Upper lobe of right lung (tissue), 1 donor: ENCODE results near the gene PLEKHA7. TPM values are rescaled to one million over a fixed set of nuclear protein-coding genes. Genes with fewer than 3 reads are reported as not detected.
A peak's percentile ranks its signal among the peaks of the same experiment; 100 is the strongest.

Experiments
- ATAC-seq: fragments of 200-7000 bp; cut with Tn5 transposase; one replicate; pipeline ENCODE4 v1.9.1; 2020; ENCODE audit warnings: mild to moderate bottlenecking, moderate library complexity
- DNase-seq: peaks from one replicate; pipeline ENCODE4 v3.0.0-alpha.2; 2020
- H3K27ac ChIP-seq: fragments of 200-600 bp; one replicate; pipeline ENCODE4 v1.8.0; 2022
- H3K27me3 ChIP-seq: fragments of 200-600 bp; one replicate; pipeline ENCODE4 v1.8.0; 2022; ENCODE audit warnings: mild to moderate bottlenecking
- H3K36me3 ChIP-seq: fragments of 200-600 bp; one replicate; pipeline ENCODE4 v1.8.0; 2022
- H3K4me1 ChIP-seq: fragments of 200-600 bp; one replicate; pipeline ENCODE4 v1.8.0; 2022
- H3K4me3 ChIP-seq: fragments of 200-600 bp; one replicate; pipeline ENCODE4 v1.8.0; 2022; ENCODE audit warnings: mild to moderate bottlenecking
- H3K9me3 ChIP-seq: fragments of 200-600 bp; one replicate; pipeline ENCODE4 v1.8.0; 2022
- intact Hi-C: fragments of 100-400 bp; cut with DNase I; formaldehyde crosslinking; loops from one replicate; pipeline ENCODE4 v1.11.0; 2022
- total RNA-seq: library from RNA; stranded (reverse); fragmentation: NEBNext Ultra II Directional; extraction: Animal tissue kit (Norgen Biotek cat#: 25700); gene quantifications from one replicate; pipeline ENCODE4 v1.2.1, GENCODE V29; 2021
- TF ChIP-seq, protein P1 (sequence below): fragments of 200-600 bp; IDR thresholded peaks from one replicate; pipeline ENCODE4 v1.8.0; 2022; ENCODE audit warnings: antibody characterized with exemption
- donor health status: DM: no; HTN: yes; CAD: no; lungs with severe emphysema.

PLEKHA7 gene
- total RNA-seq, 1 donor from 2014 or later: 43.6 TPM

DNA sequence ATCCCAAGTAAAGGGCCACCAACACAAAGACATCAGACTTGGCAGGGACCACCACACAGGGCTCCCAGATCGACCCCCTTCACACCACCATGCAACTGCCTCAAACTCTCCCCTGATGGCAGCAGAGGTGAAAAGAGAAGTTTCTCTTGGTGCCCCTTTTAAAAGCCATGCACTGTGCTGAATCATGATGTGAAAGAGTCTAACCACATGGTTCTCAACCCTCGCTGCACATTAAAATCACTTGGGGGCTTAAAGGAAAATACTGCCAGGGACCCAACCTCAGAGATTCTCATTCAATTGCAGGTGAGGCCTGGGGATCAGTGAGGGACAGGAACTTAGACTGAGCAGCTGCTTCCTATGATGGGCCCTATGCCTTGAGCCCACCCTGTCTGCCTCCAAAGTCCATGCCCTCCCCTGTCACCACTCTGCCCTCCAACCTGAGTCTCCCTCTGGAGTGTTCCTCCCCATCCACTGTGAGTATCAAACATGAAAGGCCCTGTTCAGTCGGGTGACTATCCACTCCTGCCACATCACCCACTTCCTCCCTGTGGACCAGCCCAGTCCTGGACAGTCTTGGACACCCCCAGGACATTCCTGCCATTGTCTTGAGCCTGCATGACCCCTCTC, 40.8 kb downstream of the PLEKHA7 start:
- intact Hi-C loops: no loop called here
- Histone ChIP-seq H3K27me3 (no peaks in the 10 kb centered on the region), H3K4me1 (peaks cover 7% of the 10 kb centered on the region), H3K9me3 (no peaks in the 10 kb centered on the region), H3K27ac (no peak overlapping the region), H3K36me3 (no peaks in the 10 kb centered on the region), H3K4me3 (no peak overlapping the region)
- TF ChIP-seq, protein P1, sequence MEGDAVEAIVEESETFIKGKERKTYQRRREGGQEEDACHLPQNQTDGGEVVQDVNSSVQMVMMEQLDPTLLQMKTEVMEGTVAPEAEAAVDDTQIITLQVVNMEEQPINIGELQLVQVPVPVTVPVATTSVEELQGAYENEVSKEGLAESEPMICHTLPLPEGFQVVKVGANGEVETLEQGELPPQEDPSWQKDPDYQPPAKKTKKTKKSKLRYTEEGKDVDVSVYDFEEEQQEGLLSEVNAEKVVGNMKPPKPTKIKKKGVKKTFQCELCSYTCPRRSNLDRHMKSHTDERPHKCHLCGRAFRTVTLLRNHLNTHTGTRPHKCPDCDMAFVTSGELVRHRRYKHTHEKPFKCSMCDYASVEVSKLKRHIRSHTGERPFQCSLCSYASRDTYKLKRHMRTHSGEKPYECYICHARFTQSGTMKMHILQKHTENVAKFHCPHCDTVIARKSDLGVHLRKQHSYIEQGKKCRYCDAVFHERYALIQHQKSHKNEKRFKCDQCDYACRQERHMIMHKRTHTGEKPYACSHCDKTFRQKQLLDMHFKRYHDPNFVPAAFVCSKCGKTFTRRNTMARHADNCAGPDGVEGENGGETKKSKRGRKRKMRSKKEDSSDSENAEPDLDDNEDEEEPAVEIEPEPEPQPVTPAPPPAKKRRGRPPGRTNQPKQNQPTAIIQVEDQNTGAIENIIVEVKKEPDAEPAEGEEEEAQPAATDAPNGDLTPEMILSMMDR: no peak
- no peak for DNase-seq
- no peak for ATAC-seq

DNA sequence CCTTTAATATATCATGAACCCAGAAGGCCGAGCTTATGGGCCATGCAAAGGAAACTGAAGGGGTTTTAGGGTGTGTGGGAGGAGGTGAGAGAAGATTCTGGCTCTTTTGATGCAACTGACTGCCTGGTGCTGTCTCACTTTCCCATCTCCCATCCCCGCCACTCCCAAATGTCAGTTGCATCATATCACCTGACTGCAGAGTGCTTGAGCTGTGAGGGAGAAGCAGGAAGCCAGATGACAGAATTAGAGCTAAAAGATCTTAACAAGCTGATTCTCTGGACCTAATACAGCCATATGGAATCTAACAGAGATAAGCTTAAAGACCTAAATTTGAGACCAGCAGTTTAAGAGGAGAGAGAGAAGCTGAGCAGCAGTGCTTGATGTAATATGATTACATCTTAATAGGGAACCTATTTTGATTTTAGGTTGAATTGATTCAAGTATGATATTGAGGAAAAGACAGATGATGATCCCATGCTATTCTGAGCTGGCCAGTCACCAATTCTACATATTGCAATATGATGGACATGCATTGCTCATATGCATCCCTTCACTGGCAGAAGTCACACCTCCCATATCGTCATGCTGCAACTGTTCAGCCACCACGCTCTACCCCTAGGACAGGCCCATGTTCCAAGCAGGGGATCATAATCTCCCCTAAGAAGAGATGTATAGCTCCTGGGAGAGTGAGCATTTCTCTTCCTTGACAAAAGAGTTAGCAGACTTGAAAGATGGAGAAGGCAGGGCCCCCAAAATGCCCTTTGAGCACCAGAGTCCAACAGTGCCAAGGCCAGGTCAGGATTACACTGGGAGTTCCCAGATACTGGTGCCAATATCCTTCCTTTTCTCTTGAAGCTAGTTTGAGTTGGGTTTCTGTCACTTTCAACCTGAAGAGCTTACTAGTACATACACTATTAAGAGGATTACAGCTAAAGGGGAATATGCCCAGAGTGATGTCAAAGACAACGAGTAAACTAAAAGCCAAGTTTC, 44.9 kb downstream of the PLEKHA7 start:
- no peaks in the 10 kb centered on the region for H3K4me1 ChIP-seq
- no peaks in the 10 kb centered on the region for H3K36me3 ChIP-seq
- TF ChIP-seq, protein P1: no peak
- H3K4me3 ChIP-seq: no peak overlapping the region
- H3K27ac ChIP-seq: no peak overlapping the region
- no peaks in the 10 kb centered on the region for H3K27me3 ChIP-seq
- intact Hi-C loops: no loop called here
- ATAC-seq (no peak), DNase-seq (no peak)
- H3K9me3 ChIP-seq: no peaks in the 10 kb centered on the region

DNA sequence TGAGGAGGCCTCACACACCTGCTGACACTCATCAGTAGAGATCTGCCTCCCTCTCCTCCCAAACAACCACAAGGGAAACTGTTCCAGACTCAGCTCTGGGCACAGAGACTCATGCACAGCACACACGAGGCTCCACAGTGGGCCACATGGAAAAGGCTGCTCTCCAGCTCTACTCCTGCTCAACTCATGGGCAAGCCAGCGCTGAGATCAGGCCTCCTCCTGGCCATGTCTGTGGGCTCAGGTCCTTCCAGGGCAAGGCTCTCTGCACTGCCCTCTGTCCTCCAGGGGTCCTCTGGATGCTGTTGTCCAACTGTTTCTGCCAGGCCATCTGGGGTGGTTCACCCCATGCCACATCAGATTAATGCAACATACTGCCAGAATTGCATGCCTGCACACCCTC, 46.0 kb downstream of the PLEKHA7 start:
- H3K9me3 ChIP-seq: no peaks in the 10 kb centered on the region
- no peak overlapping the region for H3K4me3 ChIP-seq
- intact Hi-C loops: no loop called here
- TF ChIP-seq, protein P1: no peak
- peaks cover 6% of the 10 kb centered on the region for H3K4me1 ChIP-seq
- no peaks in the 10 kb centered on the region for H3K36me3 ChIP-seq
- DNase-seq (no peak), ATAC-seq (peak; percentile 14)
- no peak overlapping the region for H3K27ac ChIP-seq
- H3K27me3 ChIP-seq: no peaks in the 10 kb centered on the region

DNA sequence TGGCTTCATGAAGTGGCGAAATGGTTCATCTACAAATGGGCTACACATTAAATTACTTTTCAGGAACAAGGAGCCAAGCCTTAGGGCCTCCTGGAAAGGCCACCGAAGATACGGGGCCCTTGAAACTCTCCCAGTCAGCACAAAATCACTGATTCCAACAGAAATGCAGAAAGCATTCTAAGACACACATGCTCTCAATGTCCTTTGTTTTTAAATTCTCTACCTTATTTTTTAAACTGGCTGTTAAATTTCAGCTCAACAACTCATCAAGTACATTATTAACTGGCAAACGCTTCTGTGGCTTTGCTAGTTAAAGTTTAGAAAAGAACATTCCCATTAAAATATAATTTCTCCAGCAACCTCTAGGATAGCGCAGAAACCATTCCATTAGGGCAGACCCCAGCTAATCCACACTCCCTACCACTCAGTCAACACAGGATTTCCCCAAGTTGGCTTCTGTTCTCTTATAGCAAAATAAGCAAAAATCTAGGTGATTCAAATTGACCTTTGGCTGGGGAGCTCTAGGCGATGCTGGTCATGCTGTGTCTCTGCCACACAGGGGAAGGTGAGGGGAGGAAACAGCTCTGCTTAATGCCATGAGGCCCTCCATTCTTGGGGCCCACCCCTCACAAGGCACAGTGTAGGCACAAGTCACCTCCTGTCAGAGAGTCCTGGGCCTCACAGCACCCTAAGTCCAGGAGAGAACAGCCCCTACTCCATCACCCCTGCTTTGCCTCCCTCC, 47.1 kb downstream of the PLEKHA7 start:
- peaks cover 6% of the 10 kb centered on the region for H3K4me1 ChIP-seq
- ATAC-seq: no peak

DNA sequence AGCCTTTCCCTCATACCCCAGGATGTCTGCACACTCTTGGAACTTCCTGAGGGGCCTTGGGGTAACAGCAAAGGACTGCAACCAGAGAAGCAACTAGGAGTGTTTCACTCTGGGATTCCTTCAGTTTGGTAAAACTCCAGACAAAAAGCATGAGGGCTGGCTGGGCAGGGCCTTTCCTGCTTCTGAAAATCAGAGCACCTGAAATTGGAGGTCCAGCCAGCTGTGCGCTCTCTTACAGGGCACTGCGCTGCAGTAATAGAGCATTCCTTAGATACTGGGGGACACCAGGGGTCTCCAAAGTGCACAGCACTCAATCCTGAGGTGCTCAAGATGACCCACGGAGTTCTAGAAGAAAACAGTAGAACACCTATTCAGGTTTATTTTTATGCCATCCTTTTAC, 49.7 kb downstream of the PLEKHA7 start:
- intact Hi-C loops: no loop called here
- no peaks in the 10 kb centered on the region for H3K9me3 ChIP-seq
- no peaks in the 10 kb centered on the region for H3K27me3 ChIP-seq
- H3K27ac ChIP-seq: no peak overlapping the region
- H3K4me1 ChIP-seq: peaks cover 6% of the 10 kb centered on the region
- H3K36me3 ChIP-seq: no peaks in the 10 kb centered on the region
- DNase-seq (no peak), ATAC-seq (no peak)
- H3K4me3 ChIP-seq: no peak overlapping the region
- TF ChIP-seq, protein P1: no peak

More for the DNA sequence above, 47.1 kb downstream of the PLEKHA7 start:
- Histone ChIP-seq H3K9me3 (no peaks in the 10 kb centered on the region), H3K4me3 (no peak overlapping the region), H3K27ac (no peak overlapping the region), H3K36me3 (no peaks in the 10 kb centered on the region), H3K27me3 (no peaks in the 10 kb centered on the region)
- DNase-seq: no peak
- intact Hi-C loops: no loop called here
- TF ChIP-seq, protein P1: no peak
